Prostate gland (tissue), 2 donors: ENCODE data around the gene FAM53B. TPM values are rescaled to one million over a fixed set of nuclear protein-coding genes. Genes with fewer than 3 reads are reported as not detected.
A peak's percentile ranks its signal among the peaks of the same experiment; 100 is the strongest.

Experiments
- DNase-seq: peaks from one replicate; pipeline ENCODE4 v3.0.0-alpha.2; 2019; ENCODE audit warnings: low spot score
- H3K27ac ChIP-seq, 2 donors: fragments of 200-600 bp; sonication (generic); 2 replicates each; pipeline ENCODE4 v1.5.1; 2017 to 2019
- H3K27me3 ChIP-seq: fragments of 200-600 bp; sonication (generic); replicated peaks from 2 replicates; pipeline ENCODE4 v1.5.1; 2019; ENCODE audit not compliant: insufficient read depth
- H3K36me3 ChIP-seq, 2 donors: fragments of 200-600 bp; sonication (generic); 1 replicate in 1 of 2; 2 replicates in 1 of 2; pipeline versions ENCODE4 v1.5.1 to v1.8.1; 2017 to 2019
- H3K4me1 ChIP-seq: fragments of 200-600 bp; sonication (generic); replicated peaks from 2 replicates; pipeline ENCODE4 v1.5.1; 2019
- H3K4me3 ChIP-seq, 2 donors: fragments of 200-600 bp; sonication (generic); 2 replicates each; pipeline ENCODE4 v1.5.1; 2017 to 2019
- H3K9me3 ChIP-seq: fragments of 200-600 bp; sonication (generic); 2 replicates; pipeline ENCODE4 v1.5.1; 2017
- POLR2A ChIP-seq: fragments of 450-650 bp; IDR thresholded peaks from one replicate; pipeline ENCODE4 v1.6.1; 2016; ENCODE audit warnings: antibody characterized with exemption, mild to moderate bottlenecking
- POLR2AphosphoS5 ChIP-seq: sonication (generic); formaldehyde crosslinking; IDR thresholded peaks from one replicate; pipeline ENCODE4 v1.6.1; 2017; ENCODE audit warnings: antibody characterized with exemption
- WGBS: methylation state at CpG from one replicate; pipeline ENCODE4 v1.1.5; 2018; 5-methylcytosine and 5-hydroxymethylcytosine counted together
- intact Hi-C: fragments of 100-400 bp; cut with DNase I; formaldehyde crosslinking; loops from one replicate; pipeline ENCODE4 v1.14.2; 2022
- total RNA-seq, 2 donors: library from RNA; depleted of rRNA; stranded (reverse); fragments of >200 nt; gene quantifications; one replicate each; pipeline ENCODE4 v1.1.0, GENCODE V29; 2016
- TF ChIP-seq, protein P1 (sequence below), 4 experiments: fragments of 200-600 bp in 2 of 4; fragments of 450-650 bp in 2 of 4; sonication (generic) in 2 of 4; IDR thresholded peaks; 1 replicate in 3 of 4; 2 replicates in 1 of 4; pipeline ENCODE4 v1.5.1; 2016 to 2019; ENCODE audit warnings: antibody characterized with exemption in 4 of 4, mild to moderate bottlenecking in 2 of 4, moderate library complexity in 2 of 4

FAM53B gene
- total RNA-seq, 2 donors from 2014 or later: 28.9 to 101 TPM

DNA sequence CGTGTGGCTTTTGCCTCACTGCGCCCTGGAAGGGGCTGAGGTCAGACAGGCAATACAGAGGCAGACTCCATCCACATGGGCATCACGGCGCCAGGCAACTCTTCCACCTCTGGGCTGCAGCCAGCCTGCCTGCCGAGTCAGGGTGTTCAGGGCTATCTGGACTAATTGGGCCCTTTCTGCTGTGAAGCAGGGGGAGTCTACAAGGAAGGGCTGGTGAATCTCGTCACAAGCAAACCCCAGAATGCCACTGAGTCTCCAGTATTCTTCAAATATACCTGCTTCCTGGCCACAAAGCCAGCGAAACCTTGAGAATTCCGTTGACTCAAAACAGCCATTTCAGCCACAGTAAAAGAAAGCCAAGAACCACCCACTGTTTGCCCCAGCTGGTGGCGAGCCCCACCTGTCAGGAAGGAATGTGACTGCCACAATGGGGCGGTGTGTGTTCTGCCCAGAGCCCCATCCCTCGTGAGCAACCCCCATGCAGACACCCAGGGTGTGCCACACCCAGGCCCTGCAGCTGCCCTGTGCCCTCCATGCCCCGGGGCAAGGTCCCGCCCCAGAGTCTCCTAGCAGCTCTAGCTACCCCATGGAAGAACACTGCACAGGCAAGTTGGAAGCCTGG, 117.3 kb downstream of the FAM53B start:
- peaks cover 19% of the 10 kb centered on the region for H3K4me1 ChIP-seq
- H3K9me3 ChIP-seq: no peaks in the 10 kb centered on the region
- H3K27ac ChIP-seq: no peak overlapping the region
- H3K27me3 ChIP-seq: no peaks in the 10 kb centered on the region
- DNase-seq: no peak
- TF ChIP-seq POLR2A: no peak
- TF ChIP-seq POLR2AphosphoS5: peak; percentile 6
- intact Hi-C loops: no loop called here
- 48% methylated on average over 13 of the region's 13 CpGs for WGBS
- H3K4me3 ChIP-seq: no peak overlapping the region
- H3K36me3 ChIP-seq: no peaks in the 10 kb centered on the region

DNA sequence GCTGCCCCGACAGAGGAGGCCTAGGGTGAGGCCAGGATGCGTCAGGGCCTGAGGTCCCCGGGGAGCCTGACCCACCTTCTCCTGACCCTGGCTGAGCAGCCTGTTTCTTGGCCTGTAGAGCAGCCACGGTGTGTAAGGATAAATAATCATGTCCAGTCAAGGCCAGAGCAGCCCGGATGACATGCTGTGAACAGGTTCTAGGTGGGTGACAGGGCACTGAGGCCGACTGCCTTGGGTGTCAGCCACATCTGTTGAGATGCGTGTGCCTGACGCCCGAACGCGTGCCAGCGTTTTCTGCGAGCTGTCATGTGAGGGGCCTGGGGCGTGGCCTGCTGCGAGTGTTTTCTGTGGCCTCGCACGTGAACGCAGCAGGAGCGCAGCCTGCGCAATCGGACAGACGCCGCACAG, 118.3 kb downstream of the FAM53B start:
- 71% methylated on average over 23 of the region's 23 CpGs for WGBS
- TF ChIP-seq POLR2A (no peak), POLR2AphosphoS5 (no peak)
- TF ChIP-seq, protein P1, sequence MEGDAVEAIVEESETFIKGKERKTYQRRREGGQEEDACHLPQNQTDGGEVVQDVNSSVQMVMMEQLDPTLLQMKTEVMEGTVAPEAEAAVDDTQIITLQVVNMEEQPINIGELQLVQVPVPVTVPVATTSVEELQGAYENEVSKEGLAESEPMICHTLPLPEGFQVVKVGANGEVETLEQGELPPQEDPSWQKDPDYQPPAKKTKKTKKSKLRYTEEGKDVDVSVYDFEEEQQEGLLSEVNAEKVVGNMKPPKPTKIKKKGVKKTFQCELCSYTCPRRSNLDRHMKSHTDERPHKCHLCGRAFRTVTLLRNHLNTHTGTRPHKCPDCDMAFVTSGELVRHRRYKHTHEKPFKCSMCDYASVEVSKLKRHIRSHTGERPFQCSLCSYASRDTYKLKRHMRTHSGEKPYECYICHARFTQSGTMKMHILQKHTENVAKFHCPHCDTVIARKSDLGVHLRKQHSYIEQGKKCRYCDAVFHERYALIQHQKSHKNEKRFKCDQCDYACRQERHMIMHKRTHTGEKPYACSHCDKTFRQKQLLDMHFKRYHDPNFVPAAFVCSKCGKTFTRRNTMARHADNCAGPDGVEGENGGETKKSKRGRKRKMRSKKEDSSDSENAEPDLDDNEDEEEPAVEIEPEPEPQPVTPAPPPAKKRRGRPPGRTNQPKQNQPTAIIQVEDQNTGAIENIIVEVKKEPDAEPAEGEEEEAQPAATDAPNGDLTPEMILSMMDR (IDR thresholded peaks at IDR 0.05): no peak
- peak overlapping the region in 1 of 2 donors; percentile 43 for H3K27ac ChIP-seq
- H3K27me3 ChIP-seq: no peaks in the 10 kb centered on the region
- H3K9me3 ChIP-seq: no peaks in the 10 kb centered on the region
- H3K4me1 ChIP-seq: peaks cover 10% of the 10 kb centered on the region
- intact Hi-C loops: no loop called here
- H3K4me3 ChIP-seq: no peak overlapping the region
- DNase-seq: no peak
- no peaks in the 10 kb centered on the region for H3K36me3 ChIP-seq

DNA sequence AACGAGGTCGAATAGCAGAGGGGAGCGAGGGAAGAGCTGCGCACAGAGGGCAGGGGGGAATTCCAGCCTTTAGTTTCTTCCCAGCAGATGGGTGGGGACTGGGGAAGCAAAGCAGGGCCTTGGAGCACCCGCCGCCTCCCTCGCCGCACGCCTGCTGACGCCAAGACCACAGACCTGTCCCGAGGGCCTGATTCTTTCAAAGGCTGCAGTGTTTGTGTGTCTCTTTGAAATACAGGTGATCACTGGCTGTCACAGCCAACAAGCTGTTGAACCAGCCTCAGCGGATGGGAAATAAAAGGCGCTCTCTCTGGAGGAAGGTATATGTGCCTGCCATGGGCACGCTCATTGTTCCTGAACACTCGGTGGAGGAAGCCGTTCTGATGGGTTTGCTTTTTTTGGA, 119.3 kb downstream of the FAM53B start:
- Histone ChIP-seq H3K9me3 (no peaks in the 10 kb centered on the region), H3K27ac (peak overlapping the region in 1 of 2 donors; percentile 43), H3K4me1 (peaks cover 10% of the 10 kb centered on the region), H3K27me3 (no peaks in the 10 kb centered on the region), H3K36me3 (no peaks in the 10 kb centered on the region), H3K4me3 (no peak overlapping the region)
- intact Hi-C loops: no loop called here
- 64% methylated on average over 16 of the region's 16 CpGs for WGBS
- peak; percentile 58 for DNase-seq
- no peak for TF ChIP-seq POLR2A
- no peak for TF ChIP-seq POLR2AphosphoS5
- TF ChIP-seq, protein P1 (IDR thresholded peaks at IDR 0.05): no peak

DNA sequence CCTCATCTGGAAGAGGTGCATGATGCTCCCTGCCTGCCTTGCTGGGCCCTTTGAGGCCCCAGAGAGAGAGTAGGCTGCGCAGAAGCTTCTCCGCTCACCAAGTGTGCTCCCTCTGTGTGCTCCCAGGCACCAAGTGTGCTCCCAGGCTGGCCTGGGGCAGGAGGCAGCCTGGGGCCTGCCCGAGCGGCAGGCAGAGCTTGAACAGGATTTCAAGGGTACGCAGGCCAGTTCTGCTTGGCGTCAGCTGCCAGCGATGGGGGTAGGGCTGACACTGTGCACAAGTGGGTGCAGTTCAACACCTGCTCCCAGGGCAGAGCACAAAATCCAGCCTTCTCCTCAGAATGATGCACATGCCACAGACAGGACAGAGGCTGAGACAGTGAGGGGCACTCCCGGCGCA, 119.7 kb downstream of the FAM53B start:
- TF ChIP-seq POLR2AphosphoS5: no peak

DNA sequence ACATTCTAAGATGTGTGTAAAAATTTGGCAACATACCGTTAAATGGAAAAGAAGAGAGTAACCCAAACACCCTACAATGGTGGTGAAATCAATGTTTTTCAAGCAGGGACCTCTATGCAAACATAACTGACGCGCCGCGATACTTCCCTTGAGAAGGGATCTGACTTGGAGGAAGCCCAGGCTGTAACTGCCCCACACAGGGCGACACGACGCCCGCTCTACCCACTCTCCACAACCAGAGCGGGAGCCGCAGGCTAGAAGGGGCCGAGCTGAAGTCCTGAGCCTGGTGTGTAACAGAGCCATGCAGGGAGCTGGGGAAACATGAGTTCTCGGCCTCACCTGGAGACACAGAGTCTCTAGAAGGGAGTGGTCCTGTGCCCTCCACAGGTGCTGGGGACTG, 120.2 kb downstream of the FAM53B start:
- intact Hi-C loops: no loop called here
- TF ChIP-seq POLR2AphosphoS5 (no peak), POLR2A (no peak)
- TF ChIP-seq, protein P1 (IDR thresholded peaks at IDR 0.05): no peak
- H3K4me1 ChIP-seq: peaks cover 10% of the 10 kb centered on the region
- no peaks in the 10 kb centered on the region for H3K27me3 ChIP-seq
- no peaks in the 10 kb centered on the region for H3K36me3 ChIP-seq
- DNase-seq: no peak
- H3K4me3 ChIP-seq: no peak overlapping the region
- H3K9me3 ChIP-seq: no peaks in the 10 kb centered on the region
- 71% methylated on average over 13 of the region's 13 CpGs for WGBS
- H3K27ac ChIP-seq: peak overlapping the region; percentile 9 to 12

More for the DNA sequence above, 119.7 kb downstream of the FAM53B start:
- Histone ChIP-seq H3K36me3 (no peaks in the 10 kb centered on the region), H3K27ac (peak overlapping the region; percentile 9 to 12), H3K4me3 (no peak overlapping the region), H3K27me3 (no peaks in the 10 kb centered on the region), H3K4me1 (peaks cover 10% of the 10 kb centered on the region), H3K9me3 (no peaks in the 10 kb centered on the region)
- intact Hi-C loops: no loop called here
- WGBS: 56% methylated on average over 9 of the region's 9 CpGs
- DNase-seq: no peak

DNA sequence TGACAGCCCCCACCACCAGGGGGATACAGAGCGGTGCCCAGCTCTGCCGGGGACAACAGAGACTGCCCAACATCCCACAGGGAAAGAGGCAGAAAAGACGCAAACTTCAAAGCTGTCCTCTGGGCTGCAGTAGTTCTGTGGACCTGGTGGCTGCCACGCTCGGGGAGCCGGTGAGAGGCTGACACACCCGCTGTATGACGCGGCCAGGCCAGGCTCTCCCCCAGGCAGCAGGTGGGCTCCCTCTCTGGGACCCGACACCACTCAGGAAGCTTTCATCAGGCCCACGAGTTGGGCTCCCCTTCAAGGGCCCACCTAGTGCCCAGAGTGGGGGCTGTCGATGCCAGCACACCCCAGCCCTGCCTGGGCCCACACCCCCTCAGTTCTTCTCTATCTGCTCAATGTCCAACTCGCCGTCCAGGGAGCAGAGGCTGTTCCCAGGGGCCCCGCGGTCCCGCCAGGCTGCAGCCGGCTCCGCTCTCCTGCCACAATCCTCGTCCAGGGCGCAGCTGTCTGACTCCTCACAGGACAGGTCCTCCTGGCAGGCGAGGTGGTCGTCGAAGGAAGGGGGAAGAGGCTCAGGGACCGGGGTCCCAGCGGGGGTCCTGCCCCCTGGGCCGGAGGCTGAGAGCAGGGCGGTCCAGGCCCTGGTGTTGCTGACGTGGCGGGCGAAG, 121.2 kb downstream of the FAM53B start:
- H3K4me1 ChIP-seq: peaks cover 15% of the 10 kb centered on the region
- H3K36me3 ChIP-seq: no peaks in the 10 kb centered on the region
- DNase-seq: no peak
- no peaks in the 10 kb centered on the region for H3K9me3 ChIP-seq
- WGBS: 86% methylated on average over 24 of the region's 31 CpGs
- intact Hi-C loops: no loop called here
- H3K4me3 ChIP-seq: no peak overlapping the region
- no peak overlapping the region for H3K27ac ChIP-seq
- H3K27me3 ChIP-seq: no peaks in the 10 kb centered on the region
- TF ChIP-seq, protein P1 (IDR thresholded peaks at IDR 0.05): no peak
- no peak for TF ChIP-seq POLR2AphosphoS5
- TF ChIP-seq POLR2A: no peak
